Uterus (tissue), 4 donors: ENCODE measurements around the gene PLD6. TPM values are rescaled to one million over a fixed set of nuclear protein-coding genes. Genes with fewer than 3 reads are reported as not detected.

ENCODE experiments used
- DNase-seq, 2 donors: peaks; one replicate each; pipeline ENCODE4 v3.0.0-alpha.2; 2019 to 2020
- H3K27ac ChIP-seq, 2 donors: fragments of 200-600 bp; sonication (generic); 1 replicate in 1 of 2; 2 replicates in 1 of 2; pipeline ENCODE4 v1.5.1; 2016 to 2018
- H3K27me3 ChIP-seq, 2 donors: fragments of 200-600 bp; sonication (generic); one replicate each; pipeline ENCODE4 v1.5.1; 2018 to 2019; ENCODE audit warnings: control low read depth in 1 of 2
- H3K36me3 ChIP-seq, 2 donors: fragments of 200-600 bp; sonication (generic); one replicate each; pipeline ENCODE4 v1.5.1; 2019; ENCODE audit warnings: control low read depth in 1 of 2
- H3K4me1 ChIP-seq, 2 donors: fragments of 200-600 bp; sonication (generic); one replicate each; pipeline ENCODE4 v1.5.1; 2018 to 2019; ENCODE audit warnings: control low read depth in 1 of 2
- H3K4me3 ChIP-seq, 2 donors: fragments of 200-600 bp; sonication (generic); 1 replicate in 1 of 2; 2 replicates in 1 of 2; pipeline ENCODE4 v1.5.1; 2018 to 2019; ENCODE audit warnings: mild to moderate bottlenecking in 1 of 2
- H3K9me3 ChIP-seq, 2 donors: fragments of 200-600 bp; sonication (generic); one replicate each; pipeline ENCODE4 v1.5.1; 2019; ENCODE audit warnings: control low read depth in 1 of 2
- POLR2A ChIP-seq, 2 donors: fragments of 450-650 bp; IDR thresholded peaks; one replicate each; pipeline ENCODE4 v1.6.1; 2016; ENCODE audit warnings: antibody characterized with exemption in 2 of 2, mild to moderate bottlenecking in 1 of 2, moderate library complexity in 1 of 2
- intact Hi-C: fragments of 100-400 bp; cut with DNase I; formaldehyde crosslinking; loops from one replicate; pipeline ENCODE4 v1.15.1; 2023; ENCODE audit warnings: low total_unique reads
- total RNA-seq, 4 donors: library from RNA; depleted of rRNA in 3 of 4; stranded (reverse); fragments of >200 nt in 3 of 4; gene quantifications; one replicate each; pipeline versions ENCODE4 v1.1.0 to v1.2.4, GENCODE V29; 2014 to 2023
- TF ChIP-seq, protein P1 (sequence below), 4 experiments: fragments of 200-600 bp in 2 of 4; fragments of 450-650 bp in 2 of 4; sonication (generic) in 2 of 4; IDR thresholded peaks; one replicate each; pipeline ENCODE4 v1.5.1; 2016 to 2019; ENCODE audit warnings: antibody characterized with exemption in 4 of 4, mild to moderate bottlenecking in 2 of 4, moderate library complexity in 1 of 4
- donor health status: DM: yes; HTN: yes; CAD: no.

PLD6 gene
- total RNA-seq, 4 donors from 2014 or later: 0.77 to 8.1 (median 5.0) TPM

- Histone ChIP-seq H3K27me3 (no peaks in the 10 kb centered on the region), H3K4me3 (no peak overlapping the region), H3K27ac (no peak overlapping the region), H3K9me3 (no peaks in the 10 kb centered on the region), H3K36me3 (no peaks in the 10 kb centered on the region), H3K4me1 (no peaks in the 10 kb centered on the region)
- peak in 1 of 2 donors; percentile 49 for DNase-seq
- intact Hi-C loops: no loop called here
- no peak for TF ChIP-seq POLR2A (IDR thresholded peaks at IDR 0.05)
Observed at GRCh38 chr17:17172001-17172939, 33.9 kb downstream of the PLD6 start.

DNA sequence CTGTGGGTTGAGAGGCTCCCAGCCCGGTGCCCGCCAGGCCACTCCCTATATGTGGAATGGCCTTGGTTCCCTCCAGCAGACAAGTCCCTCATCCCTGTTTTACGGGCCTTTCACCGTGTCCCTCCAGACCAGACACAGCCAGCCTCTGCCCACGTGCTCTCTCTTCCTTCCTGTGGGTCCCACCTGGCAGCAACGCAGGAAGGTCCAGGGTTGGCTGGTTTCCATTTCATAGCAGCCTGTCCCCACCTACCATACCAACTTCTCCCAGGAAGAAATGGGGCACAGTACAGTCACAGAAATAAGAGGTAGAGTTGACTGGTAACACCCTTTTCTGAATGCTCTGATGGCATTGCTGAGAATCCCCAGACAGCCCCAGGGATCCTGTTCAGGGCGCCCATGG lies 34.9 kb downstream of the PLD6 start:
- H3K27ac ChIP-seq: no peak overlapping the region
- no peaks in the 10 kb centered on the region for H3K4me1 ChIP-seq
- no peaks in the 10 kb centered on the region for H3K27me3 ChIP-seq
- TF ChIP-seq POLR2A (IDR thresholded peaks at IDR 0.05): no peak
- TF ChIP-seq, protein P1, sequence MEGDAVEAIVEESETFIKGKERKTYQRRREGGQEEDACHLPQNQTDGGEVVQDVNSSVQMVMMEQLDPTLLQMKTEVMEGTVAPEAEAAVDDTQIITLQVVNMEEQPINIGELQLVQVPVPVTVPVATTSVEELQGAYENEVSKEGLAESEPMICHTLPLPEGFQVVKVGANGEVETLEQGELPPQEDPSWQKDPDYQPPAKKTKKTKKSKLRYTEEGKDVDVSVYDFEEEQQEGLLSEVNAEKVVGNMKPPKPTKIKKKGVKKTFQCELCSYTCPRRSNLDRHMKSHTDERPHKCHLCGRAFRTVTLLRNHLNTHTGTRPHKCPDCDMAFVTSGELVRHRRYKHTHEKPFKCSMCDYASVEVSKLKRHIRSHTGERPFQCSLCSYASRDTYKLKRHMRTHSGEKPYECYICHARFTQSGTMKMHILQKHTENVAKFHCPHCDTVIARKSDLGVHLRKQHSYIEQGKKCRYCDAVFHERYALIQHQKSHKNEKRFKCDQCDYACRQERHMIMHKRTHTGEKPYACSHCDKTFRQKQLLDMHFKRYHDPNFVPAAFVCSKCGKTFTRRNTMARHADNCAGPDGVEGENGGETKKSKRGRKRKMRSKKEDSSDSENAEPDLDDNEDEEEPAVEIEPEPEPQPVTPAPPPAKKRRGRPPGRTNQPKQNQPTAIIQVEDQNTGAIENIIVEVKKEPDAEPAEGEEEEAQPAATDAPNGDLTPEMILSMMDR (IDR thresholded peaks at IDR 0.05): no peak
- no peaks in the 10 kb centered on the region for H3K36me3 ChIP-seq
- no peaks in the 10 kb centered on the region for H3K9me3 ChIP-seq
- no peak for DNase-seq
- H3K4me3 ChIP-seq: no peak overlapping the region
- intact Hi-C loops: no loop called here

GRCh38 chr17:17170346-17170985 lies 35.7 kb downstream of the PLD6 start:
- no peaks in the 10 kb centered on the region for H3K27me3 ChIP-seq
- H3K9me3 ChIP-seq: no peaks in the 10 kb centered on the region
- H3K4me1 ChIP-seq: no peaks in the 10 kb centered on the region
- TF ChIP-seq, protein P1 (IDR thresholded peaks at IDR 0.05): no peak
- no peak for TF ChIP-seq POLR2A (IDR thresholded peaks at IDR 0.05)
- intact Hi-C loops: no loop called here
- no peak for DNase-seq
- no peaks in the 10 kb centered on the region for H3K36me3 ChIP-seq
- no peak overlapping the region for H3K4me3 ChIP-seq
- H3K27ac ChIP-seq: no peak overlapping the region

DNA sequence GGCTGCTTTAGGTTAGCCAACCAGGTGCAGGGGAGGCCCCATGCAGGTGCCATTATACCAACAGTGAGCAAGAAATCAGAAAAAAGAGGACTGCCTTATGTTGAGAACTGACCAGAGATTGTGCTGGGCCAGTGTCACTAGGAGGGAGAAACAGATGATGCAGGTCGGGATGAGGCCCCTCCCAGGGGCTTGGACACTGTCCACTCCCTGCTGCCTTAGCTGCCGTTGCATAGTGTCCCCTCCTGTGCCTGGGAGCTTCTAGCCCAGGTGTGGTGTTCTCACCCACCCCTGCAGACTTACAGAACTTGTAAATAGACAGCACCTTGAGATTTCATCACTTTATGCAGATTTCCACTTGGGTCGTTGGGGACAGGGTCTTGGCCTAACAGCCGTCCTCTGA lies 36.7 kb downstream of the PLD6 start:
- Histone ChIP-seq H3K9me3 (no peaks in the 10 kb centered on the region), H3K27me3 (no peaks in the 10 kb centered on the region), H3K4me3 (no peak overlapping the region), H3K4me1 (no peaks in the 10 kb centered on the region), H3K27ac (no peak overlapping the region), H3K36me3 (no peaks in the 10 kb centered on the region)
- no peak for DNase-seq
- intact Hi-C loops: no loop called here
- TF ChIP-seq, protein P1 (IDR thresholded peaks at IDR 0.05): no peak
- TF ChIP-seq POLR2A (IDR thresholded peaks at IDR 0.05): no peak

- H3K9me3 ChIP-seq: no peaks in the 10 kb centered on the region
- no peak for TF ChIP-seq POLR2A (IDR thresholded peaks at IDR 0.05)
- TF ChIP-seq, protein P1 (IDR thresholded peaks at IDR 0.05): no peak
- H3K4me1 ChIP-seq: no peaks in the 10 kb centered on the region
- no peak overlapping the region for H3K4me3 ChIP-seq
- H3K36me3 ChIP-seq: no peaks in the 10 kb centered on the region
- no peak overlapping the region for H3K27ac ChIP-seq
- no peak for DNase-seq
- no peaks in the 10 kb centered on the region for H3K27me3 ChIP-seq
- intact Hi-C loops: no loop called here
Observed at GRCh38 chr17:17168401-17168800, 37.7 kb downstream of the PLD6 start.
